Keratinocyte (primary cell): ENCODE data around the gene EPHB1. TPM values are rescaled to one million over a fixed set of nuclear protein-coding genes. Genes with fewer than 3 reads are reported as not detected.

ENCODE experiments used
- DNase-seq: peaks from one replicate; pipeline ENCODE4 v3.0.0-alpha.2; 2011; ENCODE audit warnings: low read depth, missing footprints, low spot score
- FAIRE-seq: peaks from 2 replicates; lab custom pipeline; 2011; peaks lifted over from hg19 to GRCh38; lab: Jason Lieb, UNC
- H2AFZ ChIP-seq: 2 replicates; pipeline ENCODE4 v1.6.0; 2012; ENCODE audit warnings: low read length, control low read depth, inconsistent platforms; ENCODE audit not compliant: control insufficient read depth
- H3K27ac ChIP-seq: 2 replicates; pipeline ENCODE4 v1.5.1; 2011; ENCODE audit warnings: low read length; ENCODE audit not compliant: control insufficient read depth, insufficient read depth
- H3K27me3 ChIP-seq: 3 replicates; pipeline ENCODE4 v1.6.0; 2011; ENCODE audit warnings: low read length; ENCODE audit not compliant: control insufficient read depth, insufficient read depth; ENCODE audit errors: extremely low read depth
- H3K36me3 ChIP-seq, 2 experiments: 2 replicates in 1 of 2; 3 replicates in 1 of 2; pipeline ENCODE4 v1.5.1; 2011; ENCODE audit warnings: low read length in 2 of 2, mild to moderate bottlenecking in 1 of 2; ENCODE audit not compliant: control insufficient read depth in 2 of 2, insufficient read depth in 2 of 2; ENCODE audit errors: extremely low read depth in 1 of 2
- H3K4me1 ChIP-seq: 3 replicates; pipeline ENCODE4 v1.5.1; 2011; ENCODE audit warnings: low read length; ENCODE audit not compliant: control insufficient read depth, insufficient read depth; ENCODE audit errors: extremely low read depth
- H3K4me2 ChIP-seq: 3 replicates; pipeline ENCODE4 v1.6.0; 2011; ENCODE audit warnings: low read depth, low read length; ENCODE audit not compliant: control insufficient read depth, insufficient read depth; ENCODE audit errors: extremely low read depth
- H3K4me3 ChIP-seq, 3 experiments: fragments of 200-600 bp in 1 of 3; sonication (generic) in 1 of 3; 2 replicates in 2 of 3; 3 replicates in 1 of 3; pipeline ENCODE4 v1.5.1; 2011 to 2016; ENCODE audit warnings: low read length in 3 of 3, mild to moderate bottlenecking in 3 of 3, control low read depth in 2 of 3, inconsistent platforms in 1 of 3, low read depth in 1 of 3, mixed read lengths in 1 of 3, mixed run types in 1 of 3, moderate library complexity in 1 of 3; ENCODE audit not compliant: control insufficient read depth in 2 of 3, insufficient read depth in 2 of 3; ENCODE audit errors: extremely low read depth in 1 of 3
- H3K79me2 ChIP-seq: 2 replicates; pipeline ENCODE4 v1.6.0; 2012; ENCODE audit warnings: low read length; ENCODE audit not compliant: control insufficient read depth, insufficient read depth
- H3K9ac ChIP-seq: 3 replicates; pipeline ENCODE4 v1.6.0; 2011; ENCODE audit warnings: low read length; ENCODE audit not compliant: control insufficient read depth, insufficient read depth; ENCODE audit errors: extremely low read depth
- H3K9me1 ChIP-seq: 3 replicates; pipeline ENCODE4 v1.6.0; 2011; ENCODE audit warnings: low read length; ENCODE audit not compliant: control insufficient read depth, insufficient read depth; ENCODE audit errors: extremely low read depth
- H3K9me3 ChIP-seq: 2 replicates; pipeline ENCODE4 v1.5.1; 2012; ENCODE audit warnings: low read depth, low read length; ENCODE audit not compliant: control insufficient read depth
- H4K20me1 ChIP-seq: 3 replicates; pipeline ENCODE4 v1.6.0; 2011; ENCODE audit warnings: low read length; ENCODE audit not compliant: control insufficient read depth, insufficient read depth; ENCODE audit errors: extremely low read depth
- EZH2 ChIP-seq: IDR thresholded peaks from one replicate; pipeline ENCODE4 v1.6.1; 2012; ENCODE audit warnings: inconsistent platforms, mild to moderate bottlenecking, low read length, moderate library complexity
- dilution Hi-C: fragments of 300-500 bp; cut with MboI; formaldehyde crosslinking; loops from one replicate; pipeline ENCODE4 v1.7.0; 2020; ENCODE audit warnings: low sequenced_read_pairs; ENCODE audit not compliant: extremely low pct_ligation_motif_present
- polyA plus RNA-seq, 5 experiments: library from polyadenylated mRNA; depleted of rRNA in 3 of 5; stranded (reverse) in 3 of 5; stranded (forward) in 1 of 5; unstranded in 1 of 5; fragments of >200 nt; gene quantifications; 1 replicate in 1 of 5; 2 replicates in 3 of 5; 3 replicates in 1 of 5; pipeline versions ENCODE4 v1.2.1 to v1.2.3, GENCODE V29; 2011 to 2012; ENCODE audit warnings: missing spikeins in 2 of 5, low read depth in 1 of 5, low replicate concordance in 1 of 5
- TF ChIP-seq, protein P1 (sequence below), 3 experiments: IDR thresholded peaks in 1 of 3; conservative IDR thresholded peaks in 1 of 3; optimal IDR thresholded peaks in 1 of 3; 2 replicates in 2 of 3; 3 replicates in 1 of 3; pipeline versions ENCODE3 to v1.5.1; 2011; ENCODE audit warnings: low read length in 3 of 3, mild to moderate bottlenecking in 3 of 3, moderate library complexity in 2 of 3, control low read depth in 1 of 3, inconsistent platforms in 1 of 3; ENCODE audit not compliant: insufficient read depth in 2 of 3; ENCODE audit errors: extremely low read depth in 1 of 3

EPHB1 gene
- polyA plus RNA-seq, 1 donor (not counting 4 experiments of a cell fraction or from before 2014, with no cell fraction given), result 0.01 TPM

DNA sequence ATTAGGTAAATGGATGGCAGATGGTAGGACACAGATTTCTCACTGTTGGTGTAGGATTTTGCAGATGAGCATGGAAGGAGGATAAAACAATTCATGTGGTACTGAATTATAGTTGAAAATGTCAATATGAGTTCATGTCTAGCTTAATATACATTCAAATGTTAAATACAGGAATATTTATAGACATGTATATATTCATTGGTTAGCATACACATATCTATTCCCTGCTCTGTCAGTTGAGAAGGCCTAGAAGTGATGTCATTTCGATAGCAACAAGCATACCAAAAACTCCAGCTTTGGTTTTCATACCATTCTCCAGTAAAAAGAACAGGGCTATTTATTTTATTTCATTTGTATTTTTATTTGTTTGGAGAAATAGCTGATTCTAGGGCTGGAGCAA lies 497.1 kb downstream of the EPHB1 start:
- H4K20me1 ChIP-seq, result no peaks in the 10 kb centered on the region
- DNase-seq (no peak), FAIRE-seq (no peak)

GRCh38 chr3:135301670-135302069 lies 506.6 kb downstream of the EPHB1 start:
- Histone ChIP-seq H3K9ac (no peak overlapping the region), H4K20me1 (no peaks in the 10 kb centered on the region), H2AFZ (no peak overlapping the region), H3K4me1 (no peaks in the 10 kb centered on the region), H3K27me3 (no peaks in the 10 kb centered on the region), H3K4me2 (no peak overlapping the region), H3K4me3 (no peak overlapping the region), H3K9me1 (no peaks in the 10 kb centered on the region), H3K79me2 (no peaks in the 10 kb centered on the region), H3K27ac (no peak overlapping the region), H3K9me3 (no peaks in the 10 kb centered on the region), H3K36me3 (no peaks in the 10 kb centered on the region)
- TF ChIP-seq EZH2, result no peak
- TF ChIP-seq, protein P1, sequence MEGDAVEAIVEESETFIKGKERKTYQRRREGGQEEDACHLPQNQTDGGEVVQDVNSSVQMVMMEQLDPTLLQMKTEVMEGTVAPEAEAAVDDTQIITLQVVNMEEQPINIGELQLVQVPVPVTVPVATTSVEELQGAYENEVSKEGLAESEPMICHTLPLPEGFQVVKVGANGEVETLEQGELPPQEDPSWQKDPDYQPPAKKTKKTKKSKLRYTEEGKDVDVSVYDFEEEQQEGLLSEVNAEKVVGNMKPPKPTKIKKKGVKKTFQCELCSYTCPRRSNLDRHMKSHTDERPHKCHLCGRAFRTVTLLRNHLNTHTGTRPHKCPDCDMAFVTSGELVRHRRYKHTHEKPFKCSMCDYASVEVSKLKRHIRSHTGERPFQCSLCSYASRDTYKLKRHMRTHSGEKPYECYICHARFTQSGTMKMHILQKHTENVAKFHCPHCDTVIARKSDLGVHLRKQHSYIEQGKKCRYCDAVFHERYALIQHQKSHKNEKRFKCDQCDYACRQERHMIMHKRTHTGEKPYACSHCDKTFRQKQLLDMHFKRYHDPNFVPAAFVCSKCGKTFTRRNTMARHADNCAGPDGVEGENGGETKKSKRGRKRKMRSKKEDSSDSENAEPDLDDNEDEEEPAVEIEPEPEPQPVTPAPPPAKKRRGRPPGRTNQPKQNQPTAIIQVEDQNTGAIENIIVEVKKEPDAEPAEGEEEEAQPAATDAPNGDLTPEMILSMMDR (optimal IDR thresholded peaks at IDR 0.05 in 1 of 3, IDR thresholded peaks at IDR 0.05 in 1 of 3, conservative IDR thresholded peaks at IDR 0.05 in 1 of 3; ENCODE audit: extremely low read depth in 1 of 3, insufficient read depth in 2 of 3, low read length in 3 of 3), result no peak
- no peak for DNase-seq
- no peak for FAIRE-seq
- dilution Hi-C loops, result no loop called here

More for the DNA sequence above, 497.1 kb downstream of the EPHB1 start:
- Histone ChIP-seq H2AFZ (no peak overlapping the region), H3K36me3 (no peaks in the 10 kb centered on the region), H3K79me2 (no peaks in the 10 kb centered on the region), H3K4me1 (no peaks in the 10 kb centered on the region), H3K4me3 (no peak overlapping the region), H3K9me1 (no peaks in the 10 kb centered on the region), H3K9ac (no peak overlapping the region), H3K4me2 (no peak overlapping the region), H3K9me3 (no peaks in the 10 kb centered on the region), H3K27ac (no peak overlapping the region), H3K27me3 (no peaks in the 10 kb centered on the region)
- dilution Hi-C loops, result no loop called here
- TF ChIP-seq EZH2, result no peak
- TF ChIP-seq, protein P1 (optimal IDR thresholded peaks at IDR 0.05 in 1 of 3, IDR thresholded peaks at IDR 0.05 in 1 of 3, conservative IDR thresholded peaks at IDR 0.05 in 1 of 3; ENCODE audit: extremely low read depth in 1 of 3, insufficient read depth in 2 of 3, low read length in 3 of 3), result no peak
